ENCODE measurements around the gene RASL10A.

The RASL10A gene

GRCh38 chr22:29305836-29306174, 9.7 kb downstream of the RASL10A start:
- DNase-seq (ENCODE audit: low read depth in 2 of 2) = no peak

GRCh38 chr22:29302681-29303465, 12.6 kb downstream of the RASL10A start:
- DNase-seq (ENCODE audit: low read depth in 2 of 2) = no peak

GRCh38 chr22:29302402-29302680, 13.2 kb downstream of the RASL10A start:
- DNase-seq (ENCODE audit: low read depth in 2 of 2) = no peak

- no peak for DNase-seq (ENCODE audit: low read depth in 2 of 2)
These were observed 13.6 kb downstream of the RASL10A start for GRCh38 chr22:29301716-29302401.

GRCh38 chr22:29300807-29301601, 14.5 kb downstream of the RASL10A start:
- no peak for DNase-seq (ENCODE audit: low read depth in 2 of 2)

GRCh38 chr22:29300467-29300806, 15.1 kb downstream of the RASL10A start:
- DNase-seq (ENCODE audit: low read depth in 2 of 2) = no peak

GRCh38 chr22:29299136-29299900, 16.2 kb downstream of the RASL10A start:
- DNase-seq (ENCODE audit: low read depth in 2 of 2) = no peak

- no peak for DNase-seq (ENCODE audit: low read depth in 2 of 2)
These were observed 16.9 kb downstream of the RASL10A start for GRCh38 chr22:29298641-29299040.

GRCh38 chr22:29292379-29292778, 23.1 kb downstream of the RASL10A start:
- DNase-seq (ENCODE audit: low read depth in 2 of 2) = no peak

- no peak for DNase-seq (ENCODE audit: low read depth in 2 of 2)
These were observed 24.3 kb downstream of the RASL10A start for GRCh38 chr22:29291215-29291614.

GRCh38 chr22:29290061-29290460, 25.4 kb downstream of the RASL10A start:
- DNase-seq (ENCODE audit: low read depth in 2 of 2) = no peak

GRCh38 chr22:29288837-29289236, 26.7 kb downstream of the RASL10A start:
- DNase-seq (ENCODE audit: low read depth in 2 of 2) = no peak

GRCh38 chr22:29284196-29284595, 31.3 kb downstream of the RASL10A start:
- DNase-seq (ENCODE audit: low read depth in 2 of 2) = no peak

- no peak for DNase-seq (ENCODE audit: low read depth in 2 of 2)
These were observed 37.6 kb downstream of the RASL10A start for GRCh38 chr22:29277927-29278326.

- no peak for DNase-seq (ENCODE audit: low read depth in 2 of 2)
These were observed 39.5 kb downstream of the RASL10A start for GRCh38 chr22:29275819-29276565.

GRCh38 chr22:29275167-29275566, 40.3 kb downstream of the RASL10A start:
- no peak for DNase-seq (ENCODE audit: low read depth in 2 of 2)

- DNase-seq (ENCODE audit: low read depth in 2 of 2) = no peak
These were observed 42.9 kb downstream of the RASL10A start for GRCh38 chr22:29272624-29273023.

- DNase-seq (ENCODE audit: low read depth in 2 of 2) = no peak
These were observed 44.8 kb downstream of the RASL10A start for GRCh38 chr22:29270475-29271271.

- no peak for DNase-seq (ENCODE audit: low read depth in 2 of 2)
These were observed 45.6 kb downstream of the RASL10A start for GRCh38 chr22:29269731-29270474.

GRCh38 chr22:29269230-29269604, 46.3 kb downstream of the RASL10A start:
- DNase-seq (ENCODE audit: low read depth in 2 of 2) = no peak
